ENCODE measurements around the gene B4GALT1.
A peak's percentile ranks its signal among the peaks of the same experiment; 100 is the strongest.

DNA sequence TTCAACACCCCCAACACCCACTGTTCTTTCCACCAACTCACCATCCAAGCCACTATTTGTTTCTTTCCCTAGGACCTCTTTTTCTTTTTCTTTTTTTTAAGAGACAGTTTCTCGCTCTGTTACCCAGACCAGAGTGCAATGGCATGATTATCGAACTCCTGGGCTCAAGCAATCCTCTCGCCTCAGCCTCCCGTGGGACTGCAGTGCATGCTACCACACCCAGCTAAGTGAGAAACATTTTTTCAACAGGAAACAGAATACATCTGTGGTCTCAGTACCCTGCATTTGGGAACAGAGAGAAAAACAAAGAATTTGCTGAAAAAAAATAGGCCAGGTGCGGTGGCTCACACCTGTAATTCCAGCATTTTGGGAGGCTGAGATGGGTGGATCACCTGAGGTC is 24.6 kb downstream of the B4GALT1 start:
- TF ChIP-seq, protein P1, sequence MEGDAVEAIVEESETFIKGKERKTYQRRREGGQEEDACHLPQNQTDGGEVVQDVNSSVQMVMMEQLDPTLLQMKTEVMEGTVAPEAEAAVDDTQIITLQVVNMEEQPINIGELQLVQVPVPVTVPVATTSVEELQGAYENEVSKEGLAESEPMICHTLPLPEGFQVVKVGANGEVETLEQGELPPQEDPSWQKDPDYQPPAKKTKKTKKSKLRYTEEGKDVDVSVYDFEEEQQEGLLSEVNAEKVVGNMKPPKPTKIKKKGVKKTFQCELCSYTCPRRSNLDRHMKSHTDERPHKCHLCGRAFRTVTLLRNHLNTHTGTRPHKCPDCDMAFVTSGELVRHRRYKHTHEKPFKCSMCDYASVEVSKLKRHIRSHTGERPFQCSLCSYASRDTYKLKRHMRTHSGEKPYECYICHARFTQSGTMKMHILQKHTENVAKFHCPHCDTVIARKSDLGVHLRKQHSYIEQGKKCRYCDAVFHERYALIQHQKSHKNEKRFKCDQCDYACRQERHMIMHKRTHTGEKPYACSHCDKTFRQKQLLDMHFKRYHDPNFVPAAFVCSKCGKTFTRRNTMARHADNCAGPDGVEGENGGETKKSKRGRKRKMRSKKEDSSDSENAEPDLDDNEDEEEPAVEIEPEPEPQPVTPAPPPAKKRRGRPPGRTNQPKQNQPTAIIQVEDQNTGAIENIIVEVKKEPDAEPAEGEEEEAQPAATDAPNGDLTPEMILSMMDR (IDR thresholded peaks at IDR 0.05 in 8 of 11, conservative IDR thresholded peaks at IDR 0.05 in 3 of 11) = no peak
- TF ChIP-seq POLR2AphosphoS5 (IDR thresholded peaks at IDR 0.05) (peak in 1 of 3 donors; percentile 74), POLR2A (IDR thresholded peaks at IDR 0.05) (no peak)

Data from spleen (tissue), 7 donors.